ENCODE measurements around the gene TM9SF4.
"Not testable (repeated sequence)": the region's sequence is repeated elsewhere in the genome, so short reads cannot be mapped to it uniquely, and the experiment has no call there.

Gene TM9SF4

DNA sequence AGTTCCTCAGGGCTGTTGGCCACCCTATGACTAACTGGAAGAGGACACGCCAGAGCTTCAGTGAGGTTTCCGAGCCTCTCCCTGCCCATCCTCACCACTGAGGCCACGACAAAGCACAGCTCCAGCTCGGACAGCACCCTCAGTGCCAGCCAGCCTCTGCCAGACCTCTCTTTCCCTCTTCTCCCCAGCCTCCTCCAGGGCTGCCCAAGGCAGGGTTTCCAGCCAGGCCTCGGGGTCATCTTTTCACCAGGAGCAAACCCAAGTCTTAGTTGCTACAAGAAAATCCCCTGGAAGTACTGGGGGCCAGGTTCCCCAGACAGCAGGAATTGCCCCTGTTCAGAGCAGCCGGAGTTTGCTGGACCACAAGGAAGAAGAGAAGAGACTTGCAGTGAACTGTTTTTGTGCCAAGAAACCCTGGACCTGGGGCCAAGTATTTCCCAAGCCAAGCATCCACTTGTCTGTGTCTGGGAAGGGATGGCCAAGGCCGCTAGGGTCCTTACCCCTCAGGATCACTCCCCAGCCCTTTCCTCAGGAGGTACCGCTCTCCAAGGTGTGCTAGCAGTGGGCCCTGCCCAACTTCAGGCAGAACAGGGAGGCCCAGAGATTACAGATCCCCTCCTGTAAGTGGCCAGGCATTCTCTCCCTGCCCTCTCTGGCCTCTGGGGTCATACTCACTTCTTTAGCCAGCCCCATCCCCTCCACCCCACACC is 56.5 kb downstream of the TM9SF4 start:
- WGBS (ENCODE audit: insufficient coverage): 100% methylated on average over 8 of the region's 8 CpGs
- CTCF ChIA-PET: no interaction called here
- Histone ChIP-seq H3K4me1 (ENCODE audit: control extremely low read depth in 1 of 4, control insufficient read depth in 4 of 4, insufficient read depth in 4 of 4, low read length in 3 of 4) (no peaks in the 10 kb centered on the region), H3K36me3 (ENCODE audit: control insufficient read depth in 4 of 4, insufficient read depth in 4 of 4, low read length in 3 of 4) (peaks cover 15 to 60% (median 36%) of the 10 kb centered on the region in 4 experiments), H3K27ac (ENCODE audit: insufficient read depth in 1 of 2, low read depth in 1 of 2, low read length in 2 of 2, poor library complexity in 1 of 2, severe bottlenecking in 2 of 2) (no peak overlapping the region), H3K27me3 (replicated peaks in 2 of 5; ENCODE audit: control insufficient read depth in 4 of 5, insufficient read depth in 5 of 5, low read length in 4 of 5) (no peaks in the 10 kb centered on the region), H3K4me3 (ENCODE audit: control insufficient read depth in 1 of 7, extremely low read depth in 1 of 7, insufficient read depth in 4 of 7, low read depth in 2 of 7, low read length in 6 of 7) (no peak overlapping the region), H3K9me3 (ENCODE audit: control extremely low read depth in 1 of 5, control insufficient read depth in 4 of 5, insufficient read depth in 2 of 5, low read depth in 1 of 5, low read length in 4 of 5) (no peaks in the 10 kb centered on the region)
- POLR2A ChIA-PET: no interaction called here
- no peak for DNase-seq

DNA sequence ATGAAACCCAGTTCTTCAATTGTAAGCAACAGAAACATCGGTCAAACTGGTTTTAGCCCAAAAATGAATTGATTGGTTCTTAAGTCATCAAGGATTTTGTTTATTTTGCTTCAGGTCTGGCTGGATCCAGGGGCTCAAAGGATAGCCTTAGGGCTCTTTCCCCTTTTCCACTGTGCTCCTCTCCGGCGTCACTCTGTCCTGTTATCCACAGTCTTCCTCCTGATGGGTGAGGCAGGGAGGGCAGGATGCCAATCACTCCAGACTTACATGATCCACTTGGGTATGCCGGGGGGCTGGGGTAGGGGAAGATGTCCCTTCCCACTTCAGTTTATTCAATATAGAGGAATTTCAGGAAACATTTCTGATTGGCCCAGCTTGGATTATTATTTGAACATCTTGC is 58.0 kb downstream of the TM9SF4 start:
- H3K4me3 ChIP-seq (ENCODE audit: control insufficient read depth in 1 of 7, extremely low read depth in 1 of 7, insufficient read depth in 4 of 7, low read depth in 2 of 7, low read length in 6 of 7): no peak overlapping the region
- CTCF ChIA-PET: interaction anchor here (1.4 kb wide), 1 partner anchor 33 kb away, joined by 3 read pairs; no protein-coding TSS in a partner anchor
- no peaks in the 10 kb centered on the region for H3K4me1 ChIP-seq (ENCODE audit: control extremely low read depth in 1 of 4, control insufficient read depth in 4 of 4, insufficient read depth in 4 of 4, low read length in 3 of 4)
- 100% methylated on average over 1 of the region's 4 CpGs for WGBS (ENCODE audit: insufficient coverage)
- DNase-seq: no peak
- no peaks in the 10 kb centered on the region for H3K9me3 ChIP-seq (ENCODE audit: control extremely low read depth in 1 of 5, control insufficient read depth in 4 of 5, insufficient read depth in 2 of 5, low read depth in 1 of 5, low read length in 4 of 5)
- no peaks in the 10 kb centered on the region for H3K27me3 ChIP-seq (replicated peaks in 2 of 5; ENCODE audit: control insufficient read depth in 4 of 5, insufficient read depth in 5 of 5, low read length in 4 of 5)
- H3K36me3 ChIP-seq (ENCODE audit: control insufficient read depth in 4 of 4, insufficient read depth in 4 of 4, low read length in 3 of 4): peaks cover 4 to 44% (median 25%) of the 10 kb centered on the region in 4 experiments
- POLR2A ChIA-PET: no interaction called here
- H3K27ac ChIP-seq (ENCODE audit: insufficient read depth in 1 of 2, low read depth in 1 of 2, low read length in 2 of 2, poor library complexity in 1 of 2, severe bottlenecking in 2 of 2): no peak overlapping the region

DNA sequence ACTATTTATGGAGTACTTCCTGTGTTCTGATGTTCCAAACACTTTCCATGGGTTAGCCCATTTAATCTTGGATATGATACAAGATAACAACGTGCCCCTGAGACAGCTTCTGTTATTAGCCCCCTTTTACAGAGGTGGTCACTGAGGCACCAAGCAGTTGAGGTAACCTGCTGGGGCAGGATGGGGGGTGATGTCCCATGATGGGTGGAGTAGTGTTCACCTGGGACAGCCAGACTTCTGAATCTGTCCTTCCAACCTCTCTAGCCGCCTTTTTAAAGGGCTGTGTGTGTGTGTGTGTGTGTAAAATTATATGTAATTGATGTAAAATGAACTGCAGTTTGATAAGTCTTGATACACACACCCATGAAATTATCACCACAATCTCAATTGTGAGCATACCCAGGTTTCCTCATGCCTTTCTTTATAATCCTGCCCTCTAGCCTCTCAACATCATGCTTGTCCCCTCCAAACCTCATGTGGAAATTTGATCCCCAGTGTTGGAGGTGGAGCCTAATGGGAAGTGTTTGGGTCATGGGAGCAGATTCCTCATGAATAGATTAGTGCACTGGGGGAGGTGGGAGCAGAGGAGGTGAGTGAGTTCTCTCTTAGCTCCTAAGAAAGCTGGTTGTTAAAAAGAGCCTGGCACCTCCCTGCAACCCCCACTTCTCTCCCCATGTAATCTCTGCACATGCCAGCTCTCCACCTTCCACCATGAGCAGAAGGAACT is 58.8 kb downstream of the TM9SF4 start:
- POLR2A ChIA-PET: no interaction called here
- CTCF ChIA-PET: interaction anchor here (1.0 to 1.4 kb wide), 2 partner anchors 13 to 33 kb away, joined by 3 to 5 read pairs; no protein-coding TSS in a partner anchor
- Histone ChIP-seq H3K9me3 (ENCODE audit: control extremely low read depth in 1 of 5, control insufficient read depth in 4 of 5, insufficient read depth in 2 of 5, low read depth in 1 of 5, low read length in 4 of 5) (no peaks in the 10 kb centered on the region), H3K36me3 (ENCODE audit: control insufficient read depth in 4 of 4, insufficient read depth in 4 of 4, low read length in 3 of 4) (peaks cover 4 to 40% (median 22%) of the 10 kb centered on the region in 4 experiments), H3K27ac (ENCODE audit: insufficient read depth in 1 of 2, low read depth in 1 of 2, low read length in 2 of 2, poor library complexity in 1 of 2, severe bottlenecking in 2 of 2) (no peak overlapping the region), H3K4me1 (ENCODE audit: control extremely low read depth in 1 of 4, control insufficient read depth in 4 of 4, insufficient read depth in 4 of 4, low read length in 3 of 4) (no peaks in the 10 kb centered on the region), H3K27me3 (replicated peaks in 2 of 5; ENCODE audit: control insufficient read depth in 4 of 5, insufficient read depth in 5 of 5, low read length in 4 of 5) (no peaks in the 10 kb centered on the region), H3K4me3 (ENCODE audit: control insufficient read depth in 1 of 7, extremely low read depth in 1 of 7, insufficient read depth in 4 of 7, low read depth in 2 of 7, low read length in 6 of 7) (no peak overlapping the region)
- 100% methylated on average over 1 of the region's 2 CpGs for WGBS (ENCODE audit: insufficient coverage)
- no peak for DNase-seq

DNA sequence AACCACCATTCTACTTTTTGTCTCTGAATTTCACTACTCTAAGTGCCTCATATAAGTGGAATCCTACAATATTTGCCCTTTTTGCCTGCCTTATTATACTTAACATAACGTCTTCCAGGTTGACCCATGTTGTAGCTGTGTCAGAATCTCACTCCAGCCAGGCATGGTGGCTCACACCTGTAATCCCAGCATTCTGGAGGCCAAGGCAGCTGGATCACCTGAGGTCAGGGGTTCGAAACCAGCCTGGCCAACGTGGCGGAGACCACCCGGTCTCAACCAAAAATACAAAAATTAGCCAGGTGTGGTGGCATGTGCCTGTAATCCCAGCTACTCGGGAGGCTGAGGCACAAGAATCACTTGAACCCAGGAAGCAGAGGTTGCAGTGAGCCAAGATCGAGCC is 68.2 kb downstream of the TM9SF4 start:
- POLR2A ChIA-PET: not testable (repeated sequence)

DNA sequence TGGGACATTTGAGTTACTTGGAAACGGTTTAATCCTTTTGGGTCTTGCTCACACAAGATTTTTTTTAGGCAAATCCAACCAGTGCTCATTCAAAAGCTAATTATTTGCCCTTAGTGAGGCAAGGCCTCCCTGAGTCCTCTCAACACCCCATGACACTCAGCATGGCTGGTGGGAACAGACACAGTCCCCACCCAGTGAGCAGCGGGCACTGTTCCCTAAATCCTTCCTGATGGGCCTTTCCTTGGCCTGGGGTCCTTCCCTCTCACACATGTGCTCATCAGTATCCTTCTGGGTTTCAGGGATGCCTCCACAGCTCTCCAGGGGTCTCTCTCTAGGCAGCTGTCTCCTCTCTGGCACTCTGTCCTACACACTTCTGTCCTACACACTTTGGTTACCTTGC is 70.0 kb downstream of the TM9SF4 start:
- H3K4me3 ChIP-seq (ENCODE audit: control insufficient read depth in 1 of 7, extremely low read depth in 1 of 7, insufficient read depth in 4 of 7, low read depth in 2 of 7, low read length in 6 of 7): no peak overlapping the region
- CTCF ChIA-PET: interaction anchor here (0.6 to 0.7 kb wide), 2 partner anchors 23 to 175 kb away, joined by 3 read pairs; no protein-coding TSS in a partner anchor
- H3K27ac ChIP-seq (ENCODE audit: insufficient read depth in 1 of 2, low read depth in 1 of 2, low read length in 2 of 2, poor library complexity in 1 of 2, severe bottlenecking in 2 of 2): no peak overlapping the region
- POLR2A ChIA-PET: no interaction called here
- no peaks in the 10 kb centered on the region for H3K9me3 ChIP-seq (ENCODE audit: control extremely low read depth in 1 of 5, control insufficient read depth in 4 of 5, insufficient read depth in 2 of 5, low read depth in 1 of 5, low read length in 4 of 5)
- 100% methylated on average over 2 of the region's 2 CpGs for whole genome bisulfite sequencing (ENCODE audit: insufficient coverage)
- H3K4me1 ChIP-seq (ENCODE audit: control extremely low read depth in 1 of 4, control insufficient read depth in 4 of 4, insufficient read depth in 4 of 4, low read length in 3 of 4): no peaks in the 10 kb centered on the region
- no peaks in the 10 kb centered on the region for H3K36me3 ChIP-seq (ENCODE audit: control insufficient read depth in 4 of 4, insufficient read depth in 4 of 4, low read length in 3 of 4)
- no peak for DNase-seq
- no peaks in the 10 kb centered on the region for H3K27me3 ChIP-seq (replicated peaks in 2 of 5; ENCODE audit: control insufficient read depth in 4 of 5, insufficient read depth in 5 of 5, low read length in 4 of 5)

More for the DNA sequence above, 68.2 kb downstream of the TM9SF4 start:
- H3K27me3 ChIP-seq (replicated peaks in 2 of 5; ENCODE audit: control insufficient read depth in 4 of 5, insufficient read depth in 5 of 5, low read length in 4 of 5); H3K4me3 ChIP-seq (ENCODE audit: control insufficient read depth in 1 of 7, extremely low read depth in 1 of 7, insufficient read depth in 4 of 7, low read depth in 2 of 7, low read length in 6 of 7); H3K36me3 ChIP-seq (ENCODE audit: control insufficient read depth in 4 of 4, insufficient read depth in 4 of 4, low read length in 3 of 4); H3K4me1 ChIP-seq (ENCODE audit: control extremely low read depth in 1 of 4, control insufficient read depth in 4 of 4, insufficient read depth in 4 of 4, low read length in 3 of 4); DNase-seq; H3K9me3 ChIP-seq (ENCODE audit: control extremely low read depth in 1 of 5, control insufficient read depth in 4 of 5, insufficient read depth in 2 of 5, low read depth in 1 of 5, low read length in 4 of 5); H3K27ac ChIP-seq (ENCODE audit: insufficient read depth in 1 of 2, low read depth in 1 of 2, low read length in 2 of 2, poor library complexity in 1 of 2, severe bottlenecking in 2 of 2); CTCF ChIA-PET: not testable (repeated sequence)
- WGBS (ENCODE audit: insufficient coverage): 98% methylated on average over 6 of the region's 7 CpGs

DNA sequence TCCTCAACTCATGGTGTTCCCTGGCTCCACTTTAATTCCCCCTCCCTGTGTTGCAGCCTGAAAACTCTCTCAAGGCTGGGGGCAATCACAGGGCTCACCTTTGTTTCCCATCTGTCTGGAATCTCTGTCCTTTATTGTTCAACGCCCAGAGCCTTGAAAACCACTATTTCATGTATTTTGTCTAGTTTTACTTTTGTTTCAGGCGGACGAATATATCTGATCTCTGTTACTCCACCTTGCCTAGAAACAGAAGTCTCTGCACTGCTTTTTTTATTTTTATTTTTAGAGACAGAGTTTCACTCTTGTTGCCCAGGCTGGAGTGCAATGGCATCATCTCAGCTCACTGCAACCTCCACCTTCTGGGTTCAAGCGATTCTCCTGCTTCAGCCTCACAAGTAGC is 70.4 kb downstream of the TM9SF4 start:
- Histone ChIP-seq H3K9me3 (ENCODE audit: control extremely low read depth in 1 of 5, control insufficient read depth in 4 of 5, insufficient read depth in 2 of 5, low read depth in 1 of 5, low read length in 4 of 5) (no peaks in the 10 kb centered on the region), H3K4me3 (ENCODE audit: control insufficient read depth in 1 of 7, extremely low read depth in 1 of 7, insufficient read depth in 4 of 7, low read depth in 2 of 7, low read length in 6 of 7) (no peak overlapping the region), H3K36me3 (ENCODE audit: control insufficient read depth in 4 of 4, insufficient read depth in 4 of 4, low read length in 3 of 4) (no peaks in the 10 kb centered on the region), H3K27me3 (replicated peaks in 2 of 5; ENCODE audit: control insufficient read depth in 4 of 5, insufficient read depth in 5 of 5, low read length in 4 of 5) (no peaks in the 10 kb centered on the region), H3K27ac (ENCODE audit: insufficient read depth in 1 of 2, low read depth in 1 of 2, low read length in 2 of 2, poor library complexity in 1 of 2, severe bottlenecking in 2 of 2) (no peak overlapping the region), H3K4me1 (ENCODE audit: control extremely low read depth in 1 of 4, control insufficient read depth in 4 of 4, insufficient read depth in 4 of 4, low read length in 3 of 4) (no peaks in the 10 kb centered on the region)
- POLR2A ChIA-PET: no interaction called here
- 100% methylated on average over 4 of the region's 4 CpGs for WGBS (ENCODE audit: insufficient coverage)
- DNase-seq: no peak
- CTCF ChIA-PET: interaction anchor here (0.6 to 0.7 kb wide), 2 partner anchors 23 to 175 kb away, joined by 3 read pairs; no protein-coding TSS in a partner anchor

DNA sequence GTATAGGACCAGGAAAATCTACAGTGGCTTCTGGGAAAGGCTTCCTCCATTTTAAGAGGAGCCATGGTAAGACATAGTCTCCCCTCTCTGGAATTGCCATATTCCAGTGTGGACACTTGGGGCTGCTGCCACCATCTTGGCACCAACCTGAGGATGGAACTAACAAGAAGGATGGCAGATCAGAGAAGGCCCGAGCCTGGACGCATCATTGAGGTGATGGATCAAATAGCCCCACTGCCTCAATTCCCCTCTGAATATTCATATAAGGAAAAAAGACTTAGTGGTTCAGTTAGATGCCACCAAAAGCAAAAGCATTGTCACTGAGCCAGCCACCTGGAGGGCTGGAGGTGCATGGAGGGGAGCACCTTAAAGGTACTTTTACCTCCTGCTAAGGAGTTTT is 72.1 kb downstream of the TM9SF4 start:
- ChIA-PET POLR2A (no interaction called here), CTCF (no interaction called here)
- Histone ChIP-seq H3K27ac (ENCODE audit: insufficient read depth in 1 of 2, low read depth in 1 of 2, low read length in 2 of 2, poor library complexity in 1 of 2, severe bottlenecking in 2 of 2) (no peak overlapping the region), H3K27me3 (replicated peaks in 2 of 5; ENCODE audit: control insufficient read depth in 4 of 5, insufficient read depth in 5 of 5, low read length in 4 of 5) (no peaks in the 10 kb centered on the region), H3K9me3 (ENCODE audit: control extremely low read depth in 1 of 5, control insufficient read depth in 4 of 5, insufficient read depth in 2 of 5, low read depth in 1 of 5, low read length in 4 of 5) (no peaks in the 10 kb centered on the region), H3K4me3 (ENCODE audit: control insufficient read depth in 1 of 7, extremely low read depth in 1 of 7, insufficient read depth in 4 of 7, low read depth in 2 of 7, low read length in 6 of 7) (no peak overlapping the region), H3K36me3 (ENCODE audit: control insufficient read depth in 4 of 4, insufficient read depth in 4 of 4, low read length in 3 of 4) (no peaks in the 10 kb centered on the region), H3K4me1 (ENCODE audit: control extremely low read depth in 1 of 4, control insufficient read depth in 4 of 4, insufficient read depth in 4 of 4, low read length in 3 of 4) (no peaks in the 10 kb centered on the region)
- no CpG with 5 or more reads among the region's 2 CpGs for WGBS (ENCODE audit: insufficient coverage)
- no peak for DNase-seq

All from common myeloid progenitor, CD34-positive (primary cell).